ENCODE results near the gene ATG9B. TPM values are rescaled to one million over a fixed set of nuclear protein-coding genes. Genes with fewer than 3 reads are reported as not detected.

ATG9B gene
- total RNA-seq, 2 donors from 2014 or later, result 0.18 to 7.1 TPM

- no peak for DNase-seq (ENCODE audit: low spot score)
- TF ChIP-seq POLR2A (IDR thresholded peaks at IDR 0.05) (no peak), POLR2AphosphoS5 (IDR thresholded peaks at IDR 0.05) (no peak), CTCF (IDR thresholded peaks at IDR 0.05) (no peak)
- no peaks in the 10 kb centered on the region for H3K4me1 ChIP-seq (replicated peaks)
- intact Hi-C loops (cut with DNase I), result no loop called here
- H3K36me3 ChIP-seq, result peaks cover 0 to 10% of the 10 kb centered on the region in 2 donors
- no peaks in the 10 kb centered on the region for H3K9me3 ChIP-seq
- WGBS, result 95% methylated on average over 17 of the region's 17 CpGs
- no peak overlapping the region for H3K4me3 ChIP-seq
- no peaks in the 10 kb centered on the region for H3K27me3 ChIP-seq (replicated peaks; ENCODE audit: insufficient read depth)
- no peak overlapping the region for H3K27ac ChIP-seq
These were observed 11.6 kb upstream of the ATG9B start for GRCh38 chr7:151035902-151036301.

GRCh38 chr7:151035026-151035717, 10.9 kb upstream of the ATG9B start:
- Histone ChIP-seq H3K9me3 (no peaks in the 10 kb centered on the region), H3K36me3 (peaks cover 0 to 10% of the 10 kb centered on the region in 2 donors), H3K4me1 (replicated peaks) (no peaks in the 10 kb centered on the region), H3K27me3 (replicated peaks; ENCODE audit: insufficient read depth) (no peaks in the 10 kb centered on the region), H3K27ac (no peak overlapping the region), H3K4me3 (no peak overlapping the region)
- WGBS, result 91% methylated on average over 20 of the region's 21 CpGs
- DNase-seq (ENCODE audit: low spot score), result no peak
- no peak for TF ChIP-seq POLR2AphosphoS5 (IDR thresholded peaks at IDR 0.05)
- TF ChIP-seq POLR2A (IDR thresholded peaks at IDR 0.05), result no peak
- no peak for TF ChIP-seq CTCF (IDR thresholded peaks at IDR 0.05)
- intact Hi-C loops (cut with DNase I), result no loop called here

GRCh38 chr7:151034312-151035025, 10.2 kb upstream of the ATG9B start:
- H3K9me3 ChIP-seq, result no peaks in the 10 kb centered on the region
- TF ChIP-seq POLR2AphosphoS5 (IDR thresholded peaks at IDR 0.05), result no peak
- no peak for TF ChIP-seq POLR2A (IDR thresholded peaks at IDR 0.05)
- TF ChIP-seq CTCF (IDR thresholded peaks at IDR 0.05), result no peak
- H3K36me3 ChIP-seq, result peaks cover 0 to 10% of the 10 kb centered on the region in 2 donors
- intact Hi-C loops (cut with DNase I), result no loop called here
- no peaks in the 10 kb centered on the region for H3K4me1 ChIP-seq (replicated peaks)
- H3K27me3 ChIP-seq (replicated peaks; ENCODE audit: insufficient read depth), result no peaks in the 10 kb centered on the region
- 92% methylated on average over 21 of the region's 21 CpGs for WGBS
- H3K27ac ChIP-seq, result no peak overlapping the region
- H3K4me3 ChIP-seq, result no peak overlapping the region
- DNase-seq (ENCODE audit: low spot score), result no peak

- peaks cover 4% of the 10 kb centered on the region for H3K4me1 ChIP-seq (replicated peaks)
- H3K27ac ChIP-seq, result no peak overlapping the region
- H3K27me3 ChIP-seq (replicated peaks; ENCODE audit: insufficient read depth), result no peaks in the 10 kb centered on the region
- no peak for DNase-seq (ENCODE audit: low spot score)
- TF ChIP-seq POLR2A (IDR thresholded peaks at IDR 0.05) (no peak), POLR2AphosphoS5 (IDR thresholded peaks at IDR 0.05) (no peak), CTCF (IDR thresholded peaks at IDR 0.05) (no peak)
- H3K9me3 ChIP-seq, result no peaks in the 10 kb centered on the region
- intact Hi-C loops (cut with DNase I), result no loop called here
- peaks cover 0 to 10% of the 10 kb centered on the region in 2 donors for H3K36me3 ChIP-seq
- 90% methylated on average over 5 of the region's 5 CpGs for WGBS
- H3K4me3 ChIP-seq, result no peak overlapping the region
These were observed 9.6 kb upstream of the ATG9B start for GRCh38 chr7:151033864-151034249.
